Keratinocyte (primary cell): ENCODE data around the gene SLC17A7. TPM values are rescaled to one million over a fixed set of nuclear protein-coding genes. Genes with fewer than 3 reads are reported as not detected.

Experiments
- DNase-seq: peaks from one replicate; pipeline ENCODE4 v3.0.0-alpha.2; 2011; ENCODE audit warnings: low read depth, missing footprints, low spot score
- FAIRE-seq: peaks from 2 replicates; lab custom pipeline; 2011; peaks lifted over from hg19 to GRCh38; lab: Jason Lieb, UNC
- H2AFZ ChIP-seq: 2 replicates; pipeline ENCODE4 v1.6.0; 2012; ENCODE audit warnings: low read length, control low read depth, inconsistent platforms; ENCODE audit not compliant: control insufficient read depth
- H3K27ac ChIP-seq: 2 replicates; pipeline ENCODE4 v1.5.1; 2011; ENCODE audit warnings: low read length; ENCODE audit not compliant: control insufficient read depth, insufficient read depth
- H3K27me3 ChIP-seq: 3 replicates; pipeline ENCODE4 v1.6.0; 2011; ENCODE audit warnings: low read length; ENCODE audit not compliant: control insufficient read depth, insufficient read depth; ENCODE audit errors: extremely low read depth
- H3K36me3 ChIP-seq, 2 experiments: 2 replicates in 1 of 2; 3 replicates in 1 of 2; pipeline ENCODE4 v1.5.1; 2011; ENCODE audit warnings: low read length in 2 of 2, mild to moderate bottlenecking in 1 of 2; ENCODE audit not compliant: control insufficient read depth in 2 of 2, insufficient read depth in 2 of 2; ENCODE audit errors: extremely low read depth in 1 of 2
- H3K4me1 ChIP-seq: 3 replicates; pipeline ENCODE4 v1.5.1; 2011; ENCODE audit warnings: low read length; ENCODE audit not compliant: control insufficient read depth, insufficient read depth; ENCODE audit errors: extremely low read depth
- H3K4me2 ChIP-seq: 3 replicates; pipeline ENCODE4 v1.6.0; 2011; ENCODE audit warnings: low read depth, low read length; ENCODE audit not compliant: control insufficient read depth, insufficient read depth; ENCODE audit errors: extremely low read depth
- H3K4me3 ChIP-seq, 3 experiments: fragments of 200-600 bp in 1 of 3; sonication (generic) in 1 of 3; 2 replicates in 2 of 3; 3 replicates in 1 of 3; pipeline ENCODE4 v1.5.1; 2011 to 2016; ENCODE audit warnings: low read length in 3 of 3, mild to moderate bottlenecking in 3 of 3, control low read depth in 2 of 3, inconsistent platforms in 1 of 3, low read depth in 1 of 3, mixed read lengths in 1 of 3, mixed run types in 1 of 3, moderate library complexity in 1 of 3; ENCODE audit not compliant: control insufficient read depth in 2 of 3, insufficient read depth in 2 of 3; ENCODE audit errors: extremely low read depth in 1 of 3
- H3K79me2 ChIP-seq: 2 replicates; pipeline ENCODE4 v1.6.0; 2012; ENCODE audit warnings: low read length; ENCODE audit not compliant: control insufficient read depth, insufficient read depth
- H3K9ac ChIP-seq: 3 replicates; pipeline ENCODE4 v1.6.0; 2011; ENCODE audit warnings: low read length; ENCODE audit not compliant: control insufficient read depth, insufficient read depth; ENCODE audit errors: extremely low read depth
- H3K9me1 ChIP-seq: 3 replicates; pipeline ENCODE4 v1.6.0; 2011; ENCODE audit warnings: low read length; ENCODE audit not compliant: control insufficient read depth, insufficient read depth; ENCODE audit errors: extremely low read depth
- H3K9me3 ChIP-seq: 2 replicates; pipeline ENCODE4 v1.5.1; 2012; ENCODE audit warnings: low read depth, low read length; ENCODE audit not compliant: control insufficient read depth
- H4K20me1 ChIP-seq: 3 replicates; pipeline ENCODE4 v1.6.0; 2011; ENCODE audit warnings: low read length; ENCODE audit not compliant: control insufficient read depth, insufficient read depth; ENCODE audit errors: extremely low read depth
- CTCF ChIP-seq, 3 experiments: IDR thresholded peaks in 1 of 3; conservative IDR thresholded peaks in 1 of 3; optimal IDR thresholded peaks in 1 of 3; 2 replicates in 2 of 3; 3 replicates in 1 of 3; pipeline versions ENCODE3 to v1.5.1; 2011; ENCODE audit warnings: low read length in 3 of 3, mild to moderate bottlenecking in 3 of 3, moderate library complexity in 2 of 3, control low read depth in 1 of 3, inconsistent platforms in 1 of 3; ENCODE audit not compliant: insufficient read depth in 2 of 3; ENCODE audit errors: extremely low read depth in 1 of 3
- EZH2 ChIP-seq: IDR thresholded peaks from one replicate; pipeline ENCODE4 v1.6.1; 2012; ENCODE audit warnings: inconsistent platforms, mild to moderate bottlenecking, low read length, moderate library complexity
- dilution Hi-C: fragments of 300-500 bp; cut with MboI; formaldehyde crosslinking; loops from one replicate; pipeline ENCODE4 v1.7.0; 2020; ENCODE audit warnings: low sequenced_read_pairs; ENCODE audit not compliant: extremely low pct_ligation_motif_present
- polyA plus RNA-seq, 5 experiments: library from polyadenylated mRNA; depleted of rRNA in 3 of 5; stranded (reverse) in 3 of 5; stranded (forward) in 1 of 5; unstranded in 1 of 5; fragments of >200 nt; gene quantifications; 1 replicate in 1 of 5; 2 replicates in 3 of 5; 3 replicates in 1 of 5; pipeline versions ENCODE4 v1.2.1 to v1.2.3, GENCODE V29; 2011 to 2012; ENCODE audit warnings: missing spikeins in 2 of 5, low read depth in 1 of 5, low replicate concordance in 1 of 5

The SLC17A7 gene
- polyA plus RNA-seq, 1 donor (not counting 4 experiments of a cell fraction or from before 2014, with no cell fraction given) = 0.04 TPM

GRCh38 chr19:49407482-49408015, 33.8 kb downstream of the SLC17A7 start:
- Histone ChIP-seq H4K20me1 (no peaks in the 10 kb centered on the region), H3K4me1 (peaks cover 6% of the 10 kb centered on the region), H3K79me2 (no peaks in the 10 kb centered on the region), H3K9me1 (no peaks in the 10 kb centered on the region), H3K36me3 (no peaks in the 10 kb centered on the region), H3K27ac (no peak overlapping the region), H3K9ac (no peak overlapping the region), H2AFZ (no peak overlapping the region), H3K4me3 (no peak overlapping the region), H3K4me2 (no peak overlapping the region), H3K27me3 (no peaks in the 10 kb centered on the region), H3K9me3 (no peaks in the 10 kb centered on the region)
- no peak for TF ChIP-seq EZH2
- no peak for TF ChIP-seq CTCF (optimal IDR thresholded peaks at IDR 0.05 in 1 of 3, IDR thresholded peaks at IDR 0.05 in 1 of 3, conservative IDR thresholded peaks at IDR 0.05 in 1 of 3; ENCODE audit: extremely low read depth in 1 of 3, insufficient read depth in 2 of 3, low read length in 3 of 3)
- FAIRE-seq (no peak), DNase-seq (no peak)
- dilution Hi-C loops = no loop called here

DNA sequence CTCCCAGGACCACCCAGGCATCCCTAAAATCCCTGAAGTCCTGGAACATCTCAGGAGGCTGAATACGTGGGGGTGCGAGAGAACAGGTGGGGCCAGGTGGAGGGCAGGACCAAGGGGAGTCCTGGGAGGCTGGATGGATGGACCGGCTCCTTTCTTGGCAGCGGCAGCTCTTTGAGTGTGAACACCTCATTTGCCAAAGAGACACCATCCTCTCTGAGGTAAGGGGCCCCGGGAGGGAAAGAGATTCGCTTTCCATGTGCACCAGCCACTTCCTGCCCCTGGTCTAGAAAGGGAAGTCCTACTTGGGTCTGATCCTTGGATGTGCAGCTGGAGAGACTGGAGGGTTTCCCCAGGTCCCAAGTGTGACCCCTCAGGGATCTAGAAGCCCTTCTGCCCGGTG, 34.2 kb downstream of the SLC17A7 start:
- Histone ChIP-seq H3K9me1 (no peaks in the 10 kb centered on the region), H3K27me3 (no peaks in the 10 kb centered on the region), H2AFZ (no peak overlapping the region), H3K27ac (no peak overlapping the region), H3K4me2 (no peak overlapping the region), H4K20me1 (no peaks in the 10 kb centered on the region), H3K4me3 (no peak overlapping the region), H3K9me3 (no peaks in the 10 kb centered on the region), H3K4me1 (peaks cover 6% of the 10 kb centered on the region), H3K79me2 (no peaks in the 10 kb centered on the region), H3K36me3 (no peaks in the 10 kb centered on the region), H3K9ac (no peak overlapping the region)
- dilution Hi-C loops = no loop called here
- DNase-seq (no peak), FAIRE-seq (no peak)
- TF ChIP-seq EZH2 = no peak
- no peak for TF ChIP-seq CTCF (optimal IDR thresholded peaks at IDR 0.05 in 1 of 3, IDR thresholded peaks at IDR 0.05 in 1 of 3, conservative IDR thresholded peaks at IDR 0.05 in 1 of 3; ENCODE audit: extremely low read depth in 1 of 3, insufficient read depth in 2 of 3, low read length in 3 of 3)
